Measurements from ENCODE around the gene P4HA2.
"Not testable (repeated sequence)": the region's sequence is repeated elsewhere in the genome, so short reads cannot be mapped to it uniquely, and the experiment has no call there.

Gene P4HA2

DNA sequence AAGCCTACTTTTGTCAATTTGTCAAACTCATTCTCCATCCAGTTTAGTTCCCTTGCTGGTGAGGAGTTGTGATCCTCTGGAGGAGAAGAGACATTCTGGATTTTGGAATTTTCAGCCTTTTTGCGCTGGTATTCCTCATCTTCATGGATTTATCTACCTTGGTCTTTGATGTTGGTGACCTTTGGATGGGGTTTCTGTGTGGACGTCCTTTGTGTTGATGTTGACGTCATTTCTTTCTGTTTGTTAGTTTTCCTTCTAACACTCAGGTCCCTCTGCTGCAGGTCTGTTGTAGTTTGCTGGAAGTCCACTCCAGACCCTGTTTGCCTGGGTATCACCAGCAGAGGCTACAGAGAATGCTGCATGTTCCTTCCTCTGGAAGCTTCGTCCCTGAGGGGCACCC lies 71.2 kb downstream of the P4HA2 start:
- Histone ChIP-seq H3K36me3 (ENCODE audit: control insufficient read depth, insufficient read depth, low read length) (no peaks in the 10 kb centered on the region), H3K9ac (ENCODE audit: low read length) (no peak overlapping the region), H3K4me1 (ENCODE audit: control insufficient read depth, insufficient read depth, low read length) (no peaks in the 10 kb centered on the region), H3K4me3 (ENCODE audit: low read depth, low read length) (no peak overlapping the region), H3K9me3 (ENCODE audit: control insufficient read depth, insufficient read depth, low read depth, low read length) (no peaks in the 10 kb centered on the region), H3K27me3 (ENCODE audit: control insufficient read depth, insufficient read depth, low read length) (no peaks in the 10 kb centered on the region), H3K27ac (ENCODE audit: low read depth, low read length) (no peak overlapping the region)

DNA sequence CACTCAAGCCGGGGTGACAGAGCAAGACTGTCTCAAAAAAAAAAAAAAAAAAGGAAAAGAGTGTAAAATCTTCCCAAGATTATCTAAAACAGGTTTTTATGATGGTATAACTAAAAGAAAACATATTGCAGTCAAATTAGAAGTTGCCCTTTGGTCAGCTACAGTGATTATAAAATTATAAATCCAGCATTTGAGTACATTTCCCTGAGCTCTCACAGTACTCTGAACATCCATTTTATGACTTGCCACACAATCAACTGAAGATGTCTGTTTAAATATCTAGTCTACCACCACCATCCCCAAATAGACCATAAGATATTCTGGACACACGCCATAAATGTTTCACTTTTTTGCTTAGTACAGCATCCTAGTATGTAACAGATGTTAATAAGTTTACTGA lies 77.1 kb downstream of the P4HA2 start:
- H3K27ac ChIP-seq (ENCODE audit: low read depth, low read length), result no peak overlapping the region
- peaks cover 6% of the 10 kb centered on the region; the same call in 1 of the 2 replicates for H3K27me3 ChIP-seq (ENCODE audit: control insufficient read depth, insufficient read depth, low read length)
- H3K9me3 ChIP-seq (ENCODE audit: control insufficient read depth, insufficient read depth, low read depth, low read length), result no peaks in the 10 kb centered on the region
- H3K4me1 ChIP-seq (ENCODE audit: control insufficient read depth, insufficient read depth, low read length), result no peaks in the 10 kb centered on the region
- H3K9ac ChIP-seq (ENCODE audit: low read length), result no peak overlapping the region
- H3K4me3 ChIP-seq (ENCODE audit: low read depth, low read length), result no peak overlapping the region
- H3K36me3 ChIP-seq (ENCODE audit: control insufficient read depth, insufficient read depth, low read length), result no peaks in the 10 kb centered on the region

DNA sequence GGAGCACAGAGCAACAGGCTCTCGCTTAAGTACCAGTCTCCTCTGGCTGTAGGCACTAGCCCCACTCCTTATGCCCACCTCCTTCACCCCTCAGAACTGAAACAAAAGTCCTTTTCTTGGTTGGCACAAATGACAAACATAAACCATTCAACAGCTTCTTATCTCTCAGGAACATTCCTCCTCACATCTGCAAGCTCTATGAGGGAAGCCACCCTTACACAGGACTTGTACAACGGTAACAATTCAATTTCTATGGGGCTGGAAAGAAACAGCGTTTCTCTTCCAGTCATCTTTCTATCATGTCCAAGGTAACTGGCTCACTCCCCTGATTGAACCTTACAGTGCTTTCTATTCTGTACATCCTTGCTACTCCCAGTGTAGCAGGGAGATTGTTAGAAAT lies 80.0 kb downstream of the P4HA2 start:
- Histone ChIP-seq H3K27ac (ENCODE audit: low read depth, low read length) (no peak overlapping the region), H3K4me1 (ENCODE audit: control insufficient read depth, insufficient read depth, low read length) (no peaks in the 10 kb centered on the region), H3K36me3 (ENCODE audit: control insufficient read depth, insufficient read depth, low read length) (no peaks in the 10 kb centered on the region), H3K27me3 (ENCODE audit: control insufficient read depth, insufficient read depth, low read length) (peaks cover 6% of the 10 kb centered on the region; the same call in 1 of the 2 replicates), H3K9ac (ENCODE audit: low read length) (no peak overlapping the region), H3K9me3 (ENCODE audit: control insufficient read depth, insufficient read depth, low read depth, low read length) (no peaks in the 10 kb centered on the region), H3K4me3 (ENCODE audit: low read depth, low read length) (no peak overlapping the region)

DNA sequence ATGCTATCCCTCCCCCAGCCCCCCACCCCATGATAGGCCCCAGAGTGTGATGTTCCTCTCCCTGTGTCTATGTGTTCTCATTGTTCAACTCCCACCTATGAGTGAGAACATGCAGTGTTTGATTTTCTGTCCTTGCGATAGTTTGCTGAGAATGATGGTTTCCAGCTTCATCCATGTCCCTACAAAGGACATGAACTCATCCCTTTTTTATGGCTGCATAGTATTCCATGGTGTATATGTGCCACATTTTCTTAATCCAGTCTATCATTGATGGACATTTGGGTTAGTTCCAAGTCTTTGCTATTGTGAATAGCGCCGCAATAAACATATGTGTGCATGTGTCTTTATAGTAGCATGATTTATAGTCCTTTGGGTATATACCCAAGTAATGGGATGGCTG lies 82.3 kb downstream of the P4HA2 start:
- not testable (repeated sequence) for H3K9ac ChIP-seq (ENCODE audit: low read length); H3K27ac ChIP-seq (ENCODE audit: low read depth, low read length); H3K27me3 ChIP-seq (ENCODE audit: control insufficient read depth, insufficient read depth, low read length); H3K4me3 ChIP-seq (ENCODE audit: low read depth, low read length); H3K4me1 ChIP-seq (ENCODE audit: control insufficient read depth, insufficient read depth, low read length); H3K9me3 ChIP-seq (ENCODE audit: control insufficient read depth, insufficient read depth, low read depth, low read length); H3K36me3 ChIP-seq (ENCODE audit: control insufficient read depth, insufficient read depth, low read length)

DNA sequence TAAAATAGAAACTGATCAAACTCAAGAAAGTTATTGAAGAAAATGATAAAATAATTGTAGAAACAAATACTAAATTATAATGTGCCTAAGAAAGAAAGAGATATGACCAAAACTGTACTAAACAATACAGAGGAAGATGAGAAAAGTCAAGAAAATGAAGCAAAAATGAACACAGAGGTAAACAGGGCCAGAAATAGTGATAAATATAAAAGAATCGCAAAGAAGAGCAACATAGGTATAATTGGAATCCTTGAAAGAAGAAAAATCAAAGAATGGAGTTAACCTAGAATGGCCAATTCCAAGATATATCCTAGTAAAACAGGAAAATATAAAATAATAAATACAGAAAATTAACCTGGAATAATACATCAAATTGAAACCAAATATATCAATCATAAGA lies 84.5 kb downstream of the P4HA2 start:
- Histone ChIP-seq H3K27me3 (ENCODE audit: control insufficient read depth, insufficient read depth, low read length) (peaks cover 6% of the 10 kb centered on the region; the same call in 1 of the 2 replicates), H3K27ac (ENCODE audit: low read depth, low read length) (no peak overlapping the region), H3K4me3 (ENCODE audit: low read depth, low read length) (no peak overlapping the region), H3K36me3 (ENCODE audit: control insufficient read depth, insufficient read depth, low read length) (no peaks in the 10 kb centered on the region), H3K9me3 (ENCODE audit: control insufficient read depth, insufficient read depth, low read depth, low read length) (0 out of 2 replicates have a peak, but pooled peaks cover 8% of the 10 kb centered on the region), H3K9ac (ENCODE audit: low read length) (no peak overlapping the region), H3K4me1 (ENCODE audit: control insufficient read depth, insufficient read depth, low read length) (no peaks in the 10 kb centered on the region)

DNA sequence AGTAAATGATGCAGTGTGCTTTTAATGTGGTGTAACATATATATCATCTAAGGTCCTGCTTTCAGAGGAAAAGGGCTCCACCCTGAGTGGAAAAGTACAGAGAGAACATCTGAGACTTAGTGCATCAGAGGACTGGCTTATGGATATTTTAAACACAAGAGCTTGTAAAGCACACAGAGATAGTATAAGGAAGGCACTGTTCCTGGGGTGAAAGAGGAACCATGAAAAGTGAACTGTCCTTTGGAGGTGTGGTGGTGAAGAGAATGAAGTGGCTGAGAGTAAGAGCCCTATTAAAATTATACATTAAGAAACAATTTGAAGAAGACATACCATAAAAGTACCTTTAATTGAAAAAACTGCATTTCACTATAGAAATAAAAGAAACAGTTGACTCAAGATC lies 85.2 kb downstream of the P4HA2 start:
- Histone ChIP-seq H3K27me3 (ENCODE audit: control insufficient read depth, insufficient read depth, low read length) (peaks cover 1% of the 10 kb centered on the region; the same call in 1 of the 2 replicates), H3K9ac (ENCODE audit: low read length) (no peak overlapping the region), H3K4me1 (ENCODE audit: control insufficient read depth, insufficient read depth, low read length) (no peaks in the 10 kb centered on the region), H3K9me3 (ENCODE audit: control insufficient read depth, insufficient read depth, low read depth, low read length) (0 out of 2 replicates have a peak, but pooled peaks cover 8% of the 10 kb centered on the region), H3K36me3 (ENCODE audit: control insufficient read depth, insufficient read depth, low read length) (no peaks in the 10 kb centered on the region), H3K4me3 (ENCODE audit: low read depth, low read length) (no peak overlapping the region), H3K27ac (ENCODE audit: low read depth, low read length) (no peak overlapping the region)

Data from HUES6 (cell line).